ENCODE data around the gene DLX5.

The DLX5 gene

DNA sequence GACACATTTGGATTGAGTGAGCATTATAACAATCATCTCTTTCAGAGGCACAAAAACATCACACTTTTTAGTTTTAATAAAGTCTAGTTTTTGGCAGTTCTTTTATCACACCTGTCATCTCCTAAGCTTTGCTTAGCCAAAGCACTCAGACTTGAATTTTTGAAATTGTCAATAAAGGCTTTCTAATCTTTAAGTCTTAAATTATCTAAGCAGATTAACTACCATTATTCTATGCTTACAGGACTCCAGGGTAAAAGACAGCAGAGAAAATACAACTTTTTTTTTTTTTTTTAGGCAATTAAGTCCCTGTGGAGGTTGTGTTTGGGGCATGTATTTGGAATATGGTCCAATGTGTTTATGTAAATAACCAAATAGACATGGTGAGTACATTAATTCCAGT lies 36.9 kb downstream of the DLX5 start:
- DNase-seq: no peak

DNA sequence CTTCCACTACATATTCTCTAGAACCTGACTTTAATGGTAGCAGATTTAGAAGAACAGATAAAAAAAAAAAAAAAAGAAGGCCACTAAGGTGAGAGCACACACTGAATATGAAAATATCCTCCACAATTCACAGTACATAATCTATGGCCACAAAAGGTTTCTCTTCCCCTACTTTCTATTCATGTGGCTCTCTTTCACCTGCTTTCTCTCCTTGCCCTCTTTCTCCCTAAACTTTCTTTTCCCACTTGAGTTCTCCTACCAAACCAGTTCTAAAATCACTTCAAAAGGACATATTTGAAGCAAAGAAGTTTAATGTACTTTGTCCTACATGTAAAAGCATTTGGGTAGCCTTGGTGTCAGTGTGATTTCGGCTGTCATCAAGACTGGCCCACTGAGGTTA lies 37.7 kb downstream of the DLX5 start:
- DNase-seq: no peak

DNA sequence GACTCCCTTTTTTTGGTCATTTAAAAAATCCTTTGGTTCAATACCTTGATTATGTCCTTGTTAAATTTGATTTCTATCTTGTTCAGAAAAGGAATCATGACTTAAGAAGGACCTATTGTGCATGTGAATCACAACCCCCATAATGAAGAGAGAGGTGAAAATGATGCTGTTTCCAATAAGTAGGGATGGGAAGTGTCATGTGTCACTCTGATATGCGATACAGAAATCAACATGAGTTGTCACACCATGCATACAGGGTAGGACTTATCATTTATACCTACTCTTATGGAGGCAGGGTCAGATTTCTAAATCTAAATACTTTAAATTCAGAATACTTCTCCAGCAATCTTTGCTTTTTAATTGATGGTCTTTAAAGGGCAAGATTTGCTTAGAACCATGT lies 38.6 kb downstream of the DLX5 start:
- DNase-seq: no peak

DNA sequence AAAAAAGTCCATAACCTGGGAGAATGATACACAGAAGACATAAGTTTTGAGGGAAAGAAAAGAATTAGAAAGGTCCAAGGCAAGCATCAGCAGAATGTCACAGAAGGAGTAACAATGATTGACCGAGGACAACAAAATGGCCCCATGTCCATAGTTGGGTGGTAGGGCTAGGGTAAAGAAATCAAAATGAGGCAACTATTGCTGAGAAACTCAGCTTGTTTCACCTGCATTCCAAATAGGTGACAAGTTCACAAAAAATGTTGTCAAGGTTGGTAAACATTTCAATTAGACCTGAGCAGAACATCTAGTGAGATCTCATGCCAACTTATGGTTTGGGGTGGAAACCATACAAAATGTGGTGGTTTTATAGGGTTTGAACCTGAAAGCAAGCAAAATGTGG lies 42.0 kb downstream of the DLX5 start:
- DNase-seq: no peak

DNA sequence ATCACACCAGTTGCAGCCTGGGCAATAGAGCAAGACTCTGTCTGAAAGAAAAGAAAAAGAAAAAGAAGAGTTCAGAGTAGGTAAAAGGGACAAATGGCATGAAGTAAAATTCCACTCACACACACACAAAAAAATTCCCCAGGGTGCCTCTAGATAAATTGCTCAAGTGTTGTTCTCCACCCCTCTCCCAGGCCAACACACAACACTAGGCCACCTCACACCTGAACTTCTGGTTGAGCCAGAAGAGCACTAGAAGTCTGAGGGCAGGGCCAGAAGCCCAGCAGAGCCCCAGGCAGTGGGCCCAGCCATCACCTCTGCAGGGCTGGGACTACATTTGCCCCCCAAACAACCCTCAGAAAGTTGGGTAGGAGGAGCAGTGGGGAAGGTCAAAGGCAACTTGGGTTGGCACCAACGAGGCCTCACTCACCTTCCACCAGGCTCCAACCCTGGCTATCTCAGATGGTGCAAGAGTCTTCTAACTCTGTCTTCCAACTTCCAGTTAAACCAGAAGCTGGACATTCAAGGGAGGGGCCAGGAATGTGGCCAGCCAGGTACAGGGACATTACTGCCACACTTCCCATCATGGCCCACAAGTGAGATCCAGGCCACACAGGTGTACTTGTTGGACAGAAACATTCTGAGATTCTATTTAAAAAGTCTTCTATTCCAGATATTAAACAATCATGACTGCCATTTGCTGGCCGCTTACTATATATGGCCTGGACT lies 44.9 kb downstream of the DLX5 start:
- DNase-seq: no peak

DNA sequence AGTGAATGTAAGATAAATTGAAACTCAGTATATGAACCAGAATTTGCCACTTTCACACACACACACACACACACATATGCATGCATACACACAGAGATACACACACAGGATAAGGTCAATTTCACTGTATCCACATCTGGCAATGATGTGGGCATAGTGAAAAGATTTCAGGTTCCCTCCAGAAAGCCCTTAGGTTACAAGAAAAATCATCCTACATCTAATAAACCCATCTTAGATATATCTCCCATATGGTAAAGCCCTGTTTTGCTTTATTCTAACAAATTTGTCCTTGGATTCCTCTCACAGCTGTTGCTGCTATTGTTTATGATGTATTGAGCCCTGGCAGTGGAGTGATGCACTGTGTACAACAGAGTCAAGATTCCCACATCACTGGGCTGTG lies 47.2 kb downstream of the DLX5 start:
- DNase-seq: no peak

DNA sequence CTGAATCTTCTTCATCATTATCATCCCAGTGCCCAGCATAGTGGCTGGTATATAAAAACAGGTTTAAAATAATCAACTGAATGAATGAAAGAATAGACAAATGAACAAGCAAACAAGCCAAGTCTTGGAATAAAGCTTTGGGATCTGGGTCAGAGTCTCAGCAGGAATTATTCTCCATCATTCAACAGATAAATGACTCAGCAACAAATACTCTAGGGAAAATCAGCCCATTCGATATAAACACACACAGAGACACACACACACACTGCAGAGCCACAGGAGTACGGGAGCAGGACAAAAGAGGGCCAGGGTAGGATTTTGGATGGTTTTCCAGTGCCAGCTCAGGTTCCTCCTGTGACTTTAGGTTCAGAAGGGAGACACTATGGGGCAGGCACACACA lies 48.5 kb downstream of the DLX5 start:
- DNase-seq: no peak

DNA sequence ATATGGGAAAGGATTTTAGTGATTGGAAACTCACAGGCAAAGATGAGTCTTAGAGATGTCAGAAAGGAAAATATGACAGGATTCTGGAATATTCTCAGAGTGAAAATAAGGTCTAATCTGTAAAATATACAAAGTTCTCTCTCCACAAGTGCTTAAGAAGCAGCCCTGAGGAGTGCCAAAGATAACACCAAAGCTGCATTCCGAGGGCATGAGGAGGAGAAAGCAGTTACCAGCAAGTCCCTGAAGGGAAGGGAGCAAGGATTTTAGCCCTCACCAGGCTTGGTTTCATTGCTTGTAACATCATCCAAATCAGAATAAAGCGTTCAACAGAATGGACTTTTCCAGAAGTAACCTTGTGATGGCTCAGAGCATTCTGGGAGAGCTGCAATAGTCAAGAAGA lies 50.6 kb downstream of the DLX5 start:
- no peak for DNase-seq

DNA sequence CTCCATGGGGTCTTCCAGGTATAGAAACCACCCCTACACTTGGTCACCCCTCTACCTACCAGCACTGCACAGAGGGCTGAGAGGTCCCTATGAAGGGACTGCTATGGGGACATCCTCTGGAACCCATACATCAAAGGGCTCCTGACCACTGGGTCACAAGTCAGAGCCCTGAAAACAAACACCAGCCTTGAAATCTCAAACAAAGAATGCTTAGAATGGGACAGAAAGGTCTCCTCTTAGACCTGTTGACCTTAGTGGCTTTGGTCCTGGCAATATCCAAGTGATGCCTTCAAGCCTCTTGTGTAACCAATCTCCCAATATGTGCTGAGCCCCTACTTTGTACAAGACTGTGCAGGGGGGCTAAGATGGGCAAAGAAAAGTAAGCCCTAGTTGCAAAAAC lies 53.9 kb downstream of the DLX5 start:
- DNase-seq: no peak
